HepG2 (cell line): ENCODE data around the gene TACC2. TPM values are rescaled to one million over a fixed set of nuclear protein-coding genes. Genes with fewer than 3 reads are reported as not detected.

Experiments used
- ARNT ChIP-seq: fragments of 450-650 bp; IDR thresholded peaks from 2 replicates; pipeline ENCODE4 v1.6.1; 2017
- CEBPB ChIP-seq: IDR thresholded peaks from 2 replicates; pipeline ENCODE4 v1.6.1; 2011; ENCODE audit warnings: low read depth, low read length, improper control_type of control experiment, borderline replicate concordance
- CSRNP1 ChIP-seq: sonication (generic); formaldehyde crosslinking; IDR thresholded peaks from 2 replicates; pipeline ENCODE4 v1.8.1; 2023; ENCODE audit warnings: mild to moderate bottlenecking, missing genetic modification reagents
- KDM2A ChIP-seq: sonication (generic); formaldehyde crosslinking; IDR thresholded peaks from 2 replicates; pipeline ENCODE4 v1.4.0; 2020; ENCODE audit warnings: low read depth, missing genetic modification reagents, borderline replicate concordance
- NCOR1 ChIP-seq: fragments of 200-600 bp; sonication (generic); IDR thresholded peaks from 2 replicates; pipeline ENCODE4 v1.7.0; 2017; ENCODE audit warnings: antibody characterized with exemption, low read length, borderline replicate concordance
- NKX3-1 ChIP-seq: sonication (generic); formaldehyde crosslinking; IDR thresholded peaks from 2 replicates; pipeline ENCODE4 v1.5.0; 2020; ENCODE audit warnings: missing genetic modification reagents
- PLSCR1 ChIP-seq: sonication (generic); formaldehyde crosslinking; IDR thresholded peaks from 2 replicates; pipeline ENCODE4 v1.5.0; 2020; ENCODE audit warnings: missing genetic modification reagents, mild to moderate bottlenecking, borderline replicate concordance
- RORA ChIP-seq: sonication (generic); formaldehyde crosslinking; IDR thresholded peaks from 2 replicates; pipeline ENCODE4 v1.5.0; 2020; ENCODE audit warnings: mild to moderate bottlenecking, missing genetic modification reagents, moderate library complexity
- THYN1 ChIP-seq: sonication (generic); formaldehyde crosslinking; IDR thresholded peaks from 2 replicates; pipeline ENCODE4 v1.8.1; 2023; ENCODE audit warnings: low read depth, mild to moderate bottlenecking, moderate library complexity, missing genetic modification reagents, borderline replicate concordance
- TIGD3 ChIP-seq: sonication (generic); formaldehyde crosslinking; IDR thresholded peaks from 2 replicates; pipeline ENCODE4 v1.5.1; 2020; ENCODE audit warnings: mild to moderate bottlenecking, missing genetic modification reagents, borderline replicate concordance
- TRAFD1 ChIP-seq: sonication (generic); formaldehyde crosslinking; IDR thresholded peaks from 2 replicates; pipeline ENCODE4 v1.5.1; 2020; ENCODE audit warnings: missing genetic modification reagents, mild to moderate bottlenecking, borderline replicate concordance
- ZNF30 ChIP-seq: sonication (generic); formaldehyde crosslinking; IDR thresholded peaks from 2 replicates; pipeline ENCODE4 v1.5.0; 2020; ENCODE audit warnings: mild to moderate bottlenecking, missing genetic modification reagents
- ZNF318 ChIP-seq: sonication (generic); formaldehyde crosslinking; IDR thresholded peaks from 2 replicates; pipeline ENCODE4 v1.4.0; 2020; ENCODE audit warnings: mild to moderate bottlenecking, missing genetic modification reagents
- ZNF614 ChIP-seq: IDR thresholded peaks from 2 replicates; pipeline ENCODE4 v1.6.1; 2018; ENCODE audit warnings: missing biosample characterization, missing genetic modification reagents, inconsistent platforms, borderline replicate concordance
- polyA plus RNA-seq, 8 experiments: library from polyadenylated mRNA; depleted of rRNA in 3 of 8; stranded (reverse) in 7 of 8; unstranded in 1 of 8; fragments of >200 nt; fragmentation: Illumina TruSeq in 4 of 8; extraction: Trizol in 4 of 8; gene quantifications; 2 replicates each; pipeline versions ENCODE4 v1.2.1 to v1.2.3, GENCODE V29; 2011 to 2016; ENCODE audit warnings: low read depth in 4 of 8, missing spikeins in 1 of 8, mixed read lengths in 1 of 8; ENCODE audit not compliant: insufficient read depth in 1 of 8
- total RNA-seq, 5 experiments: library from RNA; depleted of rRNA; stranded (reverse); fragments of >200 nt; fragmentation: Illumina TruSeq; extraction: Trizol; gene quantifications; 2 replicates each; pipeline ENCODE4 v1.2.3, GENCODE V29; 2016; ENCODE audit warnings: low read depth in 1 of 5

Gene TACC2
- total and polyA plus RNA-seq, 2 of the 13 experiments (the other 11 are each of a cell fraction or from before 2014, with no cell fraction given) = 11.8 to 16.0 TPM

- TF ChIP-seq KDM2A (CRISPR knock-in tag) = 0 out of 2 replicates have a peak, but pooled peaks have one; percentile 18
- 0 out of 2 replicates have a peak, but pooled peaks have one; percentile 11 for TF ChIP-seq ZNF614 (CRISPR knock-in tag)
- TF ChIP-seq ARNT = no peak
- TF ChIP-seq PLSCR1 (CRISPR knock-in tag) = no peak
- no peak for TF ChIP-seq RORA (CRISPR knock-in tag)
- TF ChIP-seq NCOR1 = peak; percentile 44; the same call in 1 of the 2 replicates
- no peak for TF ChIP-seq THYN1
- no peak for TF ChIP-seq CEBPB
- TF ChIP-seq CSRNP1 = no peak
- TF ChIP-seq TIGD3 (CRISPR knock-in tag) = no peak
- TF ChIP-seq ZNF30 (CRISPR knock-in tag) = no peak
- no peak for TF ChIP-seq TRAFD1 (CRISPR knock-in tag)
- TF ChIP-seq ZNF318 (CRISPR knock-in tag) = no peak
- TF ChIP-seq NKX3-1 = 0 out of 2 replicates have a peak, but pooled peaks have one; percentile 13
These were observed 55.2 kb downstream of the TACC2 start (continued) for GRCh38 chr10:122044045-122044661.
